Measurements from ENCODE around the gene GABRA4. TPM values are rescaled to one million over a fixed set of nuclear protein-coding genes. Genes with fewer than 3 reads are reported as not detected.
A peak's percentile ranks its signal among the peaks of the same experiment; 100 is the strongest.

The GABRA4 gene
- total RNA-seq (2022) (not detected in 2 replicates), Bru-seq, nascent RNA (percentile 1 among the genes with signal in this experiment), BruChase-seq, experiment 1, labeled RNA remaining after a 6-hour chase (not detected), BruChase-seq, experiment 2, labeled RNA remaining after a 2-hour chase (not detected)
- long read RNA-seq: 0 reads

GRCh38 chr4:46993075-46994006, at the start of gene GABRA4:
Gene GABRA4, minus strand, starts transcription at chr4:46993581. Its CDS starts 157 bp downstream, at chr4:46993424.
- TF ChIP-seq CTCF (IDR thresholded peaks at IDR 0.05; ENCODE audit: unreplicated experiment): no peak
- intact Hi-C loops (cut with micrococcal nuclease): no loop called here
- peaks cover 48% of the 10 kb centered on the region for H3K27me3 Mint-ChIP-seq (ENCODE audit: insufficient read depth, unreplicated experiment)
- H3K4me3 Mint-ChIP-seq (ENCODE audit: unreplicated experiment): peak within 1 kb of the TSS; percentile 58
- ChIA-PET POLR2A (no interaction called here), CTCF (interaction anchor here (0.7 kb wide), 2 partner anchors 144 to 308 kb away, joined by 3 read pairs; no protein-coding TSS in a partner anchor)
- no peaks in the 10 kb centered on the region for H3K9me3 Mint-ChIP-seq (ENCODE audit: unreplicated experiment)
- H3K27ac Mint-ChIP-seq (ENCODE audit: low read depth, unreplicated experiment): no peak within 1 kb of the TSS
- peaks cover 7% of the 10 kb centered on the region for H3K4me1 Mint-ChIP-seq (ENCODE audit: insufficient read depth, unreplicated experiment)
- no peak for DNase-seq (ENCODE audit: unreplicated experiment)
- BruUV-seq (replicated peaks): no TSS peak
- H3K36me3 Mint-ChIP-seq (ENCODE audit: insufficient read depth, unreplicated experiment): no peaks in the 10 kb centered on the region

GRCh38 chr4:47040828-47041227, 47.4 kb upstream of the GABRA4 start:
- H3K4me3 Mint-ChIP-seq (ENCODE audit: unreplicated experiment): no peak overlapping the region
- TF ChIP-seq CTCF (IDR thresholded peaks at IDR 0.05; ENCODE audit: unreplicated experiment): no peak
- CTCF ChIA-PET: interaction anchor here (0.7 kb wide), 1 partner anchor 82 kb away, joined by 3 read pairs; no protein-coding TSS in a partner anchor
- POLR2A ChIA-PET: interaction anchor here (0.6 to 0.7 kb wide), 3 partner anchors 36 to 672 kb away, joined by 3 read pairs; no protein-coding TSS in a partner anchor
- H3K9me3 Mint-ChIP-seq (ENCODE audit: unreplicated experiment): no peaks in the 10 kb centered on the region
- no TSS peak for BruUV-seq (replicated peaks)
- intact Hi-C loops (cut with micrococcal nuclease): no loop called here
- no peaks in the 10 kb centered on the region for H3K36me3 Mint-ChIP-seq (ENCODE audit: insufficient read depth, unreplicated experiment)
- no peaks in the 10 kb centered on the region for H3K4me1 Mint-ChIP-seq (ENCODE audit: insufficient read depth, unreplicated experiment)
- H3K27me3 Mint-ChIP-seq (ENCODE audit: insufficient read depth, unreplicated experiment): peaks cover 94% of the 10 kb centered on the region
- H3K27ac Mint-ChIP-seq (ENCODE audit: low read depth, unreplicated experiment): no peak overlapping the region
- DNase-seq (ENCODE audit: unreplicated experiment): no peak

- no peaks in the 10 kb centered on the region for H3K4me1 Mint-ChIP-seq (ENCODE audit: insufficient read depth, unreplicated experiment)
- DNase-seq (ENCODE audit: unreplicated experiment): no peak
- intact Hi-C loops (cut with micrococcal nuclease): no loop called here
- H3K36me3 Mint-ChIP-seq (ENCODE audit: insufficient read depth, unreplicated experiment): no peaks in the 10 kb centered on the region
- H3K4me3 Mint-ChIP-seq (ENCODE audit: unreplicated experiment): no peak overlapping the region
- ChIA-PET POLR2A (no interaction called here), CTCF (interaction anchor here (0.9 kb wide), 1 partner anchor 27 kb away, joined by 3 read pairs; no protein-coding TSS in a partner anchor)
- H3K27me3 Mint-ChIP-seq (ENCODE audit: insufficient read depth, unreplicated experiment): peaks cover 91% of the 10 kb centered on the region
- H3K9me3 Mint-ChIP-seq (ENCODE audit: unreplicated experiment): no peaks in the 10 kb centered on the region
- no peak for TF ChIP-seq CTCF (IDR thresholded peaks at IDR 0.05; ENCODE audit: unreplicated experiment)
- BruUV-seq (replicated peaks): no TSS peak
- H3K27ac Mint-ChIP-seq (ENCODE audit: low read depth, unreplicated experiment): no peak overlapping the region
Observed at GRCh38 chr4:47038263-47038662, 44.9 kb upstream of the GABRA4 start.

GRCh38 chr4:47032405-47033106, 39.2 kb upstream of the GABRA4 start:
- POLR2A ChIA-PET: no interaction called here
- peak; percentile 34 for TF ChIP-seq CTCF (IDR thresholded peaks at IDR 0.05; ENCODE audit: unreplicated experiment)
- BruUV-seq (replicated peaks): no TSS peak
- CTCF ChIA-PET: interaction anchor here (0.6 to 1.4 kb wide), 4 partner anchors 13 to 56 kb away, joined by 3 to 4 read pairs (median 3); no protein-coding TSS in a partner anchor
- peak; percentile 25 for DNase-seq (ENCODE audit: unreplicated experiment)
- peaks cover 13% of the 10 kb centered on the region for H3K4me1 Mint-ChIP-seq (ENCODE audit: insufficient read depth, unreplicated experiment)
- peaks cover 85% of the 10 kb centered on the region for H3K27me3 Mint-ChIP-seq (ENCODE audit: insufficient read depth, unreplicated experiment)
- no peak overlapping the region for H3K27ac Mint-ChIP-seq (ENCODE audit: low read depth, unreplicated experiment)
- H3K36me3 Mint-ChIP-seq (ENCODE audit: insufficient read depth, unreplicated experiment): no peaks in the 10 kb centered on the region
- H3K4me3 Mint-ChIP-seq (ENCODE audit: unreplicated experiment): peak overlapping the region; percentile 23
- no peaks in the 10 kb centered on the region for H3K9me3 Mint-ChIP-seq (ENCODE audit: unreplicated experiment)
- intact Hi-C loops (cut with micrococcal nuclease): no loop called here

Measured in MCF 10A (cell line).